ENCODE data around the gene ID1.
"Not testable (repeated sequence)": the region's sequence is repeated elsewhere in the genome, so short reads cannot be mapped to it uniquely, and the experiment has no call there.

DNA sequence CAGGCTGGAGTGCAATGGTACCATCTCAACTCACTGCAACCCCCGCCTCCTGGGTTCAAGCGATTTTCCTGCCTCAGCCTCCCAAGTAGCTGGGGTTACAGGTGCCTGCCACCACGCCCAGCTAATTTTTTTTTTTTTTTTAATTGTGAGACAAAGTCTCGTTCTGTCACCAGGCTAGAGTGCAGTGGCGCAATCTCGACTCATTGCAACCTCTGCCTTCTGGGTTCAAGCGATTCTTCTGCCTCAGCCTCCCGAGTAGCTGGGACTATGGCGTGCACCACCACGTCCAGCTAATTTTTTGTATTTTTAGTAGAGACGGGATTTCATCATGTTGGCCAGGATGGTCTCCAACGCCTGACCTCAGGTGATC is 7.2 kb downstream of the ID1 start:
- not testable (repeated sequence) for TF ChIP-seq EZH2phosphoT487 (IDR thresholded peaks at IDR 0.05; ENCODE audit: unreplicated experiment); ZNF331 (CRISPR knock-in tag; IDR thresholded peaks at IDR 0.05; ENCODE audit: low read depth); EZH2 (IDR thresholded peaks at IDR 0.05; ENCODE audit: low read depth, unreplicated experiment); REST (IDR thresholded peaks at IDR 0.05; ENCODE audit: unreplicated experiment); POLR2AphosphoS5 (IDR thresholded peaks at IDR 0.05; ENCODE audit: low read depth); NANOG (IDR thresholded peaks at IDR 0.05; ENCODE audit: borderline replicate concordance); CREB1 (CRISPR knock-in tag; IDR thresholded peaks at IDR 0.05; ENCODE audit: low read depth); STAT1 (IDR thresholded peaks at IDR 0.05; ENCODE audit: unreplicated experiment); JUNB (IDR thresholded peaks at IDR 0.05; ENCODE audit: unreplicated experiment); ZNF114 (CRISPR knock-in tag; IDR thresholded peaks at IDR 0.05)
- TF ChIP-seq, protein P1, sequence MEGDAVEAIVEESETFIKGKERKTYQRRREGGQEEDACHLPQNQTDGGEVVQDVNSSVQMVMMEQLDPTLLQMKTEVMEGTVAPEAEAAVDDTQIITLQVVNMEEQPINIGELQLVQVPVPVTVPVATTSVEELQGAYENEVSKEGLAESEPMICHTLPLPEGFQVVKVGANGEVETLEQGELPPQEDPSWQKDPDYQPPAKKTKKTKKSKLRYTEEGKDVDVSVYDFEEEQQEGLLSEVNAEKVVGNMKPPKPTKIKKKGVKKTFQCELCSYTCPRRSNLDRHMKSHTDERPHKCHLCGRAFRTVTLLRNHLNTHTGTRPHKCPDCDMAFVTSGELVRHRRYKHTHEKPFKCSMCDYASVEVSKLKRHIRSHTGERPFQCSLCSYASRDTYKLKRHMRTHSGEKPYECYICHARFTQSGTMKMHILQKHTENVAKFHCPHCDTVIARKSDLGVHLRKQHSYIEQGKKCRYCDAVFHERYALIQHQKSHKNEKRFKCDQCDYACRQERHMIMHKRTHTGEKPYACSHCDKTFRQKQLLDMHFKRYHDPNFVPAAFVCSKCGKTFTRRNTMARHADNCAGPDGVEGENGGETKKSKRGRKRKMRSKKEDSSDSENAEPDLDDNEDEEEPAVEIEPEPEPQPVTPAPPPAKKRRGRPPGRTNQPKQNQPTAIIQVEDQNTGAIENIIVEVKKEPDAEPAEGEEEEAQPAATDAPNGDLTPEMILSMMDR (conservative IDR thresholded peaks at IDR 0.05; ENCODE audit: low read depth in 2 of 2), result not testable (repeated sequence)
- TF ChIP-seq, protein P2, sequence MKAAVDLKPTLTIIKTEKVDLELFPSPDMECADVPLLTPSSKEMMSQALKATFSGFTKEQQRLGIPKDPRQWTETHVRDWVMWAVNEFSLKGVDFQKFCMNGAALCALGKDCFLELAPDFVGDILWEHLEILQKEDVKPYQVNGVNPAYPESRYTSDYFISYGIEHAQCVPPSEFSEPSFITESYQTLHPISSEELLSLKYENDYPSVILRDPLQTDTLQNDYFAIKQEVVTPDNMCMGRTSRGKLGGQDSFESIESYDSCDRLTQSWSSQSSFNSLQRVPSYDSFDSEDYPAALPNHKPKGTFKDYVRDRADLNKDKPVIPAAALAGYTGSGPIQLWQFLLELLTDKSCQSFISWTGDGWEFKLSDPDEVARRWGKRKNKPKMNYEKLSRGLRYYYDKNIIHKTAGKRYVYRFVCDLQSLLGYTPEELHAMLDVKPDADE (IDR thresholded peaks at IDR 0.05), result not testable (repeated sequence)
